K562 (cell line): ENCODE measurements around the gene CLTRN. TPM values are rescaled to one million over a fixed set of nuclear protein-coding genes. Genes with fewer than 3 reads are reported as not detected.

Experiments
- ATAC-seq: fragments of 200-7000 bp; cut with Tn5 transposase; 3 replicates; pipeline ENCODE4 v1.9.1; 2020; ENCODE audit warnings: moderate library complexity
- BruUV-seq: library from RNA; stranded (reverse); fragments of 400-500 nt; replicated peaks from 2 replicates; lab custom pipeline; 2021; lab: Mats Ljungman, UMichigan
- CTCF ChIA-PET: fragments of 300-600 bp; formaldehyde crosslinking; extraction: SDS; loops from one replicate; lab custom pipeline; 2021; ENCODE audit warnings: low intra/inter-chr PET ratio; lab: Yijun Ruan, JAX
- POLR2A ChIA-PET: fragments of 300-600, 350-650 bp; sonication (Branson Sonifier 250); formaldehyde crosslinking; extraction: SDS; loops from one replicate; lab custom pipeline; 2021; ENCODE audit warnings: antibody characterized with exemption, inconsistent platforms; lab: Yijun Ruan, JAX
- DNase-seq, 4 experiments: peaks; one replicate each; pipeline versions ENCODE4 v3.0.0 to v3.0.0-alpha.2; 2011 to 2018; ENCODE audit warnings: low spot score in 3 of 4, mixed read lengths in 3 of 4; ENCODE audit errors: extremely low read depth in 1 of 4
- FAIRE-seq: peaks from 2 replicates; lab custom pipeline; 2011; peaks lifted over from hg19 to GRCh38; lab: Jason Lieb, UNC
- H2AFZ ChIP-seq: 2 replicates; pipeline ENCODE4 v1.6.0; 2011; ENCODE audit warnings: low read depth, low read length, control low read depth, inconsistent platforms
- H3K27ac ChIP-seq: fragments of 200-600 bp; 3 replicates; pipeline ENCODE4 v1.8.0; 2011; ENCODE audit warnings: low read depth, mild to moderate bottlenecking, control low read depth, inconsistent platforms, low read length, moderate library complexity, mixed read lengths; ENCODE audit errors: extremely low read depth
- H3K27me3 ChIP-seq, 2 experiments: fragments of 300-600 bp in 1 of 2; 2 replicates in 1 of 2; 3 replicates in 1 of 2; pipeline versions ENCODE4 v1.6.0 to v1.8.0; 2011; ENCODE audit warnings: inconsistent platforms in 2 of 2, low read length in 2 of 2, mild to moderate bottlenecking in 1 of 2, mixed read lengths in 1 of 2, moderate library complexity in 1 of 2; ENCODE audit not compliant: control insufficient read depth in 2 of 2, insufficient read depth in 2 of 2
- H3K36me3 ChIP-seq: fragments of 300-600 bp; 3 replicates; pipeline ENCODE4 v1.8.0; 2011; ENCODE audit warnings: mild to moderate bottlenecking, low read length, inconsistent platforms; ENCODE audit not compliant: control insufficient read depth, insufficient read depth
- H3K4me1 ChIP-seq, 2 experiments: fragments of 200-600 bp in 1 of 2; replicated peaks in 1 of 2; 2 replicates in 1 of 2; 3 replicates in 1 of 2; pipeline versions ENCODE4 v1.5.1 to v1.8.0; 2011; ENCODE audit warnings: inconsistent platforms in 2 of 2, low read length in 2 of 2, mild to moderate bottlenecking in 1 of 2, mixed read lengths in 1 of 2, moderate library complexity in 1 of 2; ENCODE audit not compliant: control insufficient read depth in 2 of 2, insufficient read depth in 2 of 2
- H3K4me2 ChIP-seq: 2 replicates; pipeline ENCODE4 v1.6.1; 2011; ENCODE audit warnings: low read length, control low read depth, inconsistent platforms, mixed read lengths; ENCODE audit not compliant: insufficient read depth
- H3K4me3 ChIP-seq: fragments of 200-600 bp; sonication (generic), shearing (Covaris generic); 2 replicates; pipeline ENCODE4 v1.5.1; 2016; ENCODE audit warnings: control low read depth, inconsistent platforms
- H3K79me2 ChIP-seq: fragments of 200-600 bp; 3 replicates; pipeline ENCODE4 v1.8.0; 2011; ENCODE audit warnings: low read length, inconsistent platforms; ENCODE audit not compliant: control insufficient read depth, insufficient read depth
- H3K9ac ChIP-seq, 2 experiments: 2 replicates each; pipeline versions ENCODE4 v1.6.0 to v1.6.1; 2011; ENCODE audit warnings: low read depth in 2 of 2, low read length in 2 of 2, control low read depth in 1 of 2, inconsistent platforms in 1 of 2, mild to moderate bottlenecking in 1 of 2, mixed read lengths in 1 of 2; ENCODE audit not compliant: insufficient read depth in 1 of 2
- H3K9me1 ChIP-seq: one replicate; pipeline ENCODE4 v1.6.0; 2011; ENCODE audit warnings: inconsistent platforms, mild to moderate bottlenecking, low read length, moderate library complexity; ENCODE audit not compliant: control insufficient read depth, insufficient read depth
- H3K9me3 ChIP-seq: replicated peaks from 2 replicates; pipeline ENCODE4 v1.5.1; 2011; ENCODE audit warnings: low read depth, low read length, inconsistent platforms; ENCODE audit not compliant: control insufficient read depth, insufficient read depth
- H4K20me1 ChIP-seq: replicated peaks from 2 replicates; pipeline ENCODE4 v1.6.1; 2011; ENCODE audit warnings: low read length, inconsistent platforms, mixed read lengths; ENCODE audit not compliant: control insufficient read depth, insufficient read depth
- ELF2 ChIP-seq: fragments of 250-450 bp; sonication (Bioruptor Pico); IDR thresholded peaks from 2 replicates; pipeline ENCODE4 v1.5.0; 2021; ENCODE audit warnings: mild to moderate bottlenecking
- GTF3C2 ChIP-seq: IDR thresholded peaks from 3 replicates; pipeline ENCODE4 v1.6.1; 2011; ENCODE audit warnings: borderline replicate concordance, mild to moderate bottlenecking, moderate library complexity; ENCODE audit not compliant: insufficient read length; ENCODE audit errors: extremely low read depth
- NFE2 ChIP-seq: IDR thresholded peaks from 2 replicates; pipeline ENCODE4 v1.6.1; 2014; ENCODE audit warnings: antibody characterized with exemption, low read depth
- NR2C1 ChIP-seq, 2 experiments: fragments of 450-650 bp; IDR thresholded peaks; 2 replicates each; pipeline ENCODE4 v1.6.1; 2017; ENCODE audit warnings: mild to moderate bottlenecking in 2 of 2, antibody characterized with exemption in 1 of 2, inconsistent platforms in 1 of 2, missing compliant biosample characterization in 1 of 2, missing genetic modification characterization in 1 of 2
- TSHZ1 ChIP-seq: fragments of 250-450 bp; sonication (Bioruptor Pico); IDR thresholded peaks from 2 replicates; pipeline ENCODE4 v1.4.0; 2020; ENCODE audit warnings: mild to moderate bottlenecking, moderate library complexity
- ZBTB5 ChIP-seq: fragments of 450-650 bp; IDR thresholded peaks from 2 replicates; pipeline ENCODE4 v1.6.1; 2017; ENCODE audit warnings: antibody characterized with exemption
- ZNF224 ChIP-seq: sonication (generic); formaldehyde crosslinking; IDR thresholded peaks from 2 replicates; pipeline ENCODE4 v1.8.0; 2022; ENCODE audit warnings: mild to moderate bottlenecking, missing genetic modification reagents
- WGBS: fragments of 100-300 bp; shearing (Covaris generic); methylation state at CpG from one replicate; pipeline ENCODE4 v1.1.6; 2016; ENCODE audit warnings: low coverage, mixed read lengths; ENCODE audit not compliant: insufficient coverage; ENCODE audit errors: missing lambda C conversion rate; 5-methylcytosine and 5-hydroxymethylcytosine counted together
- in situ Hi-C: fragments of 300-500 bp; cut with MboI; formaldehyde crosslinking; loops from 4 replicates; pipeline ENCODE4 v1.15.0; 2018; ENCODE audit warnings: inconsistent platforms, mixed read lengths
- intact Hi-C: fragments of 100-400 bp; cut with micrococcal nuclease; formaldehyde crosslinking; loops from 2 replicates; pipeline ENCODE4 v1.14.2; 2022
- polyA plus RNA-seq, 8 experiments: library from polyadenylated mRNA; depleted of rRNA in 4 of 8; stranded (reverse) in 5 of 8; unstranded in 3 of 8; fragments of >200 nt; fragmentation: Nextera tagmentation in 2 of 8; fragmentation: Illumina TruSeq in 1 of 8; extraction: Ambion mirVana in 2 of 8; extraction: Trizol in 1 of 8; gene quantifications; 2 replicates each; pipeline versions ENCODE4 v1.2.1 to v1.2.3, GENCODE V29; 2011 to 2014; ENCODE audit warnings: inconsistent platforms in 1 of 8, missing spikeins in 1 of 8
- total RNA-seq, 7 experiments: library from RNA; depleted of rRNA in 6 of 7; stranded (reverse); fragments of >200 nt in 6 of 7; fragmentation: Illumina TruSeq in 2 of 7; extraction: Trizol in 2 of 7; gene quantifications; 2 replicates each; pipeline versions ENCODE4 v1.2.1 to v1.2.3, GENCODE V29; 2011 to 2021; ENCODE audit warnings: low replicate concordance in 1 of 7

Gene CLTRN
- total and polyA plus RNA-seq, 9 of the 15 experiments (the other 6 are each of a cell fraction or from before 2014, with no cell fraction given), result 0.11 to 0.36 (median 0.18) TPM; not detected in 2

- H3K4me1 ChIP-seq, result no peaks in the 10 kb centered on the region
- H3K36me3 ChIP-seq, result no peaks in the 10 kb centered on the region
- H3K79me2 ChIP-seq, result no peaks in the 10 kb centered on the region
- H3K9me3 ChIP-seq, result no peaks in the 10 kb centered on the region
- ChIA-PET CTCF (no interaction called here), POLR2A (interaction anchor here (0.8 kb wide), 1 partner anchor 25 kb away, joined by 3 read pairs; no protein-coding TSS in a partner anchor)
- DNase-seq (no peak), FAIRE-seq (no peak), ATAC-seq (no peak)
- WGBS, result 0% methylated on average over 1 of the region's 1 CpG
- H3K9me1 ChIP-seq, result no peaks in the 10 kb centered on the region
- H2AFZ ChIP-seq, result no peak overlapping the region
- no peaks in the 10 kb centered on the region for H3K27me3 ChIP-seq
- intact Hi-C loops, result no loop called here
- no peaks in the 10 kb centered on the region for H4K20me1 ChIP-seq
- no peak overlapping the region for H3K4me2 ChIP-seq
- no TSS peak for BruUV-seq
- TF ChIP-seq ZNF224 (CRISPR knock-in tag), result no peak
- no peak overlapping the region for H3K27ac ChIP-seq
- H3K4me3 ChIP-seq, result no peak overlapping the region
- in situ Hi-C loops, result no loop called here
- no peak overlapping the region for H3K9ac ChIP-seq
These were observed 59.4 kb downstream of the CLTRN start for GRCh38 chrX:15605226-15605625.

- no peaks in the 10 kb centered on the region for H3K9me3 ChIP-seq
- H3K36me3 ChIP-seq, result no peaks in the 10 kb centered on the region
- ChIA-PET POLR2A (no interaction called here), CTCF (no interaction called here)
- no TSS peak for BruUV-seq
- DNase-seq (no peak), FAIRE-seq (no peak), ATAC-seq (no peak)
- H2AFZ ChIP-seq, result no peak overlapping the region
- H4K20me1 ChIP-seq, result no peaks in the 10 kb centered on the region
- H3K4me3 ChIP-seq, result no peak overlapping the region
- no peaks in the 10 kb centered on the region for H3K4me1 ChIP-seq
- H3K27ac ChIP-seq, result no peak overlapping the region
- WGBS, result 17% methylated on average over 5 of the region's 5 CpGs
- no peaks in the 10 kb centered on the region for H3K9me1 ChIP-seq
- H3K27me3 ChIP-seq, result no peaks in the 10 kb centered on the region
- no peak overlapping the region for H3K4me2 ChIP-seq
- no peak overlapping the region for H3K9ac ChIP-seq
- intact Hi-C loops (no loop called here), in situ Hi-C loops (no loop called here)
- H3K79me2 ChIP-seq, result no peaks in the 10 kb centered on the region
- TF ChIP-seq ELF2 (no peak), TSHZ1 (CRISPR knock-in tag) (no peak), NFE2 (no peak), GTF3C2 (no peak), ZBTB5 (no peak), NR2C1 (IDR thresholded peaks at IDR 0.05) (no peak), NR2C1 (tag; IDR thresholded peaks at IDR 0.05) (no peak)
These were observed 61.8 kb downstream of the CLTRN start for GRCh38 chrX:15602761-15603160.
